22Rv1 (cell line): ENCODE measurements around the gene ALLC.

Experiments
- CTCF ChIP-seq: fragments of 450-650 bp; IDR thresholded peaks from 2 replicates; pipeline ENCODE4 v1.5.1; 2017; ENCODE audit warnings: mild to moderate bottlenecking
- ZFX ChIP-seq: fragments of 450-650 bp; IDR thresholded peaks from 2 replicates; pipeline ENCODE4 v1.6.1; 2017; ENCODE audit warnings: antibody characterized with exemption, borderline replicate concordance

- TF ChIP-seq CTCF (no peak), ZFX (no peak)
Observed at GRCh38 chr2:3682811-3683210, 24.8 kb downstream of the ALLC start.
